ES-I3 (cell line): ENCODE data around the gene ELL.

Experiments
- H3K36me3 ChIP-seq: 2 replicates; pipeline ENCODE4 v1.6.1; 2013; ENCODE audit warnings: mild to moderate bottlenecking, low read length, control low read depth, moderate library complexity; ENCODE audit not compliant: insufficient read depth
- H3K4me1 ChIP-seq: 2 replicates; pipeline ENCODE4 v1.6.1; 2013; ENCODE audit warnings: mild to moderate bottlenecking, control low read depth, low read length; ENCODE audit not compliant: insufficient read depth
- H3K9ac ChIP-seq: 2 replicates; pipeline ENCODE4 v1.6.1; 2013; ENCODE audit warnings: low read depth, mild to moderate bottlenecking, low read length, moderate library complexity
- H3K9me3 ChIP-seq: 2 replicates; pipeline ENCODE4 v1.6.1; 2013; ENCODE audit warnings: mild to moderate bottlenecking, low read length, moderate library complexity; ENCODE audit not compliant: control insufficient read depth, insufficient read depth

Gene ELL

DNA sequence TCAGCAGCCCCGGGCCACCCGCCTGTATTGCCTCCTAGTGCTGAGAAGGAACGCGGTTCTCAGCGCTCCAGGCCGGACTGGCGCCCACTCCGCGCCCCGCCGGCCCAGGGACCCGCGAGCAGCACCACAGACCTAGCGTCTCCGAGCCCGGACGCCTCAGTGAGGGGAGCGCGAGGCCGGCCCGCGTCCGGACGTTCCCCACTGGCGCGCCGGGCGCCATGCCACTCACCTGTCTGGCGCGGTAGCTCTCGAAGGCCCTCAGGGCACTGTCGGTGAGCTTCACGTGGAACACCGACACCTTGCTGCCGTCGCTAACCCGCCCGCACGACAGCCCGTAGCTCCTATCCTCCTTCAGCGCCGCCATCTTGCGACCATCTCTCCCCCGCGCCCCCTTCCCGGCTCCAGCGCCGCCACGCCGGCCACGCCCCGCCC, at the start of gene ELL:
Gene ELL (minus strand): TSS at position 379 of the 432 bp plus-strand sequence. CDS start 15 bp downstream, at position 364.
- H3K36me3 ChIP-seq = no peaks in the 10 kb centered on the region
- H3K9ac ChIP-seq = peak within 1 kb of the TSS; percentile 75
- H3K4me1 ChIP-seq = peaks cover 3% of the 10 kb centered on the region; the same call in 1 of the 2 replicates
- no peaks in the 10 kb centered on the region for H3K9me3 ChIP-seq

GRCh38 chr19:18568367-18568766, 46.5 kb upstream of the ELL start:
- peaks cover 17% of the 10 kb centered on the region for H3K36me3 ChIP-seq
- no peaks in the 10 kb centered on the region; the same call in 1 of the 2 replicates for H3K4me1 ChIP-seq
- H3K9me3 ChIP-seq = no peaks in the 10 kb centered on the region
- H3K9ac ChIP-seq = no peak overlapping the region

DNA sequence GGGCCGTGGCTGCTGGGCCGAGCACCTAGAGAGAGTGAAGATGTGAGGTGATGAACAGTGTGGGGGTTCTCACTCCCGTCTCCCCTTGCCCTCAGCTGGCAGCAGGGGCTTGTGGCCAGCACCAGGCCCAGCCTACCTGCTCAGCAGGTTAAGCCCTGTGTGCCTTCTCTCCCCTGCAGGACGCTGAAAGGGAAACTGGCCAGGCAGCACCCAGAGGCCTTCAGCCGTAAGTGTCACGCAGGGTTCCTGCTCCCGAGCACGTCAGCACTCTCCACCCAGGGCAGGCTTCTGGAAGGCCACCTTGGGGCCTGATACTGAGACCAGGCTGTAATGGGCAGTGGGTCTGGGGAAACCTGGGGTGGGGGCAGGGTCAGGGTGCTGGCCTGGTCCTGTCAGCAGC, 45.1 kb upstream of the ELL start:
- no peaks in the 10 kb centered on the region for H3K4me1 ChIP-seq
- no peak overlapping the region for H3K9ac ChIP-seq
- no peaks in the 10 kb centered on the region for H3K9me3 ChIP-seq
- peaks cover 12% of the 10 kb centered on the region; the same call in 1 of the 2 replicates for H3K36me3 ChIP-seq

GRCh38 chr19:18562086-18562485, 40.2 kb upstream of the ELL start:
- no peaks in the 10 kb centered on the region for H3K9me3 ChIP-seq
- H3K4me1 ChIP-seq = no peaks in the 10 kb centered on the region
- peaks cover 15% of the 10 kb centered on the region; the same call in 1 of the 2 replicates for H3K36me3 ChIP-seq
- H3K9ac ChIP-seq = no peak overlapping the region

DNA sequence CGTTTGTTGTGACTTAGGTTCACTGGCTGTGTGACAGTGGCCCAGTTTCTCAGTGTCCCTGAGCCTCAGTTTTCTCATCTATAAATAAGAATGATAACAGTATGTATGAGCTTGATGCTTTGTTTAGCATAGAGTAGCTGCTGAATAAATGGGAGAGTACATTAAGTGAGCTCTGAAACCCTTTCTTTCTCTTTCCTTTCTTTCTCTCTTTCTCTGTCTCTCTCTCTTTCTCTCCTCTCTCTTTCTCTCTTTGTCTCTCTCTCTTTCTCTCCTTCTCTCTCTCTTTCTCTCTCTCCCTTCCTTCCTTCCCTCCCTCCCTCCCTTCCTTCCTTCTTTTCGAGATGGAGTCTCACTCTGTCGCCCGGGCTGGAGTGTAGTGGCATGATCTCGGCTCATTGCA, 37.8 kb upstream of the ELL start:
- Histone ChIP-seq H3K9me3 (no peaks in the 10 kb centered on the region), H3K9ac (no peak overlapping the region), H3K4me1 (no peaks in the 10 kb centered on the region), H3K36me3 (peaks cover 7% of the 10 kb centered on the region; the same call in 1 of the 2 replicates)

DNA sequence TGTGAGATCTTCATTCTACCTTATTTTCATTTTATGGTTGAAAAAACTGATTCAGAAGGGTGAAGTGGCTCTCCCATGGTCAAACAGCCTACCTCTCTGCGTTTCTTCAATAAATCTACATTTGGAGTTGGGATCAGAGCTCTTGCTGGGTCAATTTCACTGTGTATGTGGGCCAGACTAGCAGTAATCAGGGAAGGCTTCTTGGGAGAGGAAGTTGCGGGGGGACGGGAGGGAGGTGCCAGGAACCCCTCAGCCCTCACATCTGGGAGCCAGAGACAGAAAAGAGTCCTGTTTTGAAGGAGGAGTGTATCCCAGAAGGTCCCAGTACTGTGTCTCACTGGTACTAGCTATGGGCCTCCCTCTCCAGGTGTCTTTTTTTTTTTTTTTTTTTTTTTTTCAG, 36.7 kb upstream of the ELL start:
- Histone ChIP-seq H3K4me1 (no peaks in the 10 kb centered on the region), H3K9ac (peak overlapping the region; percentile 80), H3K36me3 (peaks cover 4% of the 10 kb centered on the region; the same call in 1 of the 2 replicates), H3K9me3 (no peaks in the 10 kb centered on the region)

DNA sequence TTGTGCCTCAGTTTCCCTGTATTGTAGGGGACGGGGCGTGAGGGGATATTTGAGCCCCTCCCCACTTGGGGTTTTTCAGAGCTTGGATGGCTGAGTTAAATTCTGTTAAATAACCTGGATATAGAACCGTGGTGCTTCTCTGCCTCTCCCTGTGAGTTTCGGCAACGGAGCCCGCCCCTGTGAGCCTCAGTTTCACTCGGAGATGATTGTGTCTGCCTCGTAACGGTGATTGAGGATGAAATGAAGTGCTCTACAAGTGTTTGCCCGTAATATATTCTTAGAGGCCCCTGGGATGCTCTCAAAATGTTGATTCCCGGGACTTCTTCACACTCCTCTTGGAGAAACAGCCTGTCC, 36.3 kb upstream of the ELL start:
- Histone ChIP-seq H3K4me1 (no peaks in the 10 kb centered on the region), H3K36me3 (peaks cover 4% of the 10 kb centered on the region; the same call in 1 of the 2 replicates), H3K9ac (peak overlapping the region; percentile 80), H3K9me3 (no peaks in the 10 kb centered on the region)

GRCh38 chr19:18557411-18558201, 35.7 kb upstream of the ELL start, which contains the start of gene KXD1:
TSS of gene KXD1 (plus strand) at chr19:18557870. CDS start at chr19:18562057, 4,187 bp downstream.
- peaks cover 4% of the 10 kb centered on the region; the same call in 1 of the 2 replicates for H3K36me3 ChIP-seq
- H3K9ac ChIP-seq = peak within 1 kb of the TSS; percentile 80

DNA sequence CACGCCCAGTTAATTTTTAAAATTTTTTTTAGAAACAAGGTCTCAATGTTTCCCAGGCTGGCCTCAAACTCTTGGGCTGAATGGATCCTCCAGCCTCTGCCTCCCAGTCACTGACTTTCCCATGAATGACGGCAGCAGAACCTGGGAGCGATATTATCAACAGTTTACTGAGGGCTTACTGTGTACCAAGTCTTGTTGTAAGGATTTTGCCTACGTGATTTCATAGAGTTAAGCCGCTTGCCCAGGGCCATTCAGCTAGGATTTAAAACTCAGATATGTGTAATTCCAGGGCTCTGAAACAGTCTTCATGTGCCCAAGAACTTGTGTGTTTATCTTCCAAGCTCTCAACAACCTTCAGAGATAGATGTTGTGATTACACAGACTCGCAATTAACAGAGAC, 29.8 kb upstream of the ELL start:
- Histone ChIP-seq H3K36me3 (no peaks in the 10 kb centered on the region), H3K9ac (no peak overlapping the region), H3K9me3 (no peaks in the 10 kb centered on the region), H3K4me1 (no peaks in the 10 kb centered on the region)

More at GRCh38 chr19:18557411-18558201, 35.7 kb upstream of the ELL start, which contains the start of gene KXD1:
- Histone ChIP-seq H3K9me3 (no peaks in the 10 kb centered on the region), H3K4me1 (no peaks in the 10 kb centered on the region)

GRCh38 chr19:18543814-18544475, 22.1 kb upstream of the ELL start:
- Histone ChIP-seq H3K4me1 (0 out of 2 replicates have a peak, but pooled peaks cover 5% of the 10 kb centered on the region), H3K9ac (peak overlapping the region; percentile 72), H3K9me3 (no peaks in the 10 kb centered on the region), H3K36me3 (peaks cover 6% of the 10 kb centered on the region; the same call in 1 of the 2 replicates)

DNA sequence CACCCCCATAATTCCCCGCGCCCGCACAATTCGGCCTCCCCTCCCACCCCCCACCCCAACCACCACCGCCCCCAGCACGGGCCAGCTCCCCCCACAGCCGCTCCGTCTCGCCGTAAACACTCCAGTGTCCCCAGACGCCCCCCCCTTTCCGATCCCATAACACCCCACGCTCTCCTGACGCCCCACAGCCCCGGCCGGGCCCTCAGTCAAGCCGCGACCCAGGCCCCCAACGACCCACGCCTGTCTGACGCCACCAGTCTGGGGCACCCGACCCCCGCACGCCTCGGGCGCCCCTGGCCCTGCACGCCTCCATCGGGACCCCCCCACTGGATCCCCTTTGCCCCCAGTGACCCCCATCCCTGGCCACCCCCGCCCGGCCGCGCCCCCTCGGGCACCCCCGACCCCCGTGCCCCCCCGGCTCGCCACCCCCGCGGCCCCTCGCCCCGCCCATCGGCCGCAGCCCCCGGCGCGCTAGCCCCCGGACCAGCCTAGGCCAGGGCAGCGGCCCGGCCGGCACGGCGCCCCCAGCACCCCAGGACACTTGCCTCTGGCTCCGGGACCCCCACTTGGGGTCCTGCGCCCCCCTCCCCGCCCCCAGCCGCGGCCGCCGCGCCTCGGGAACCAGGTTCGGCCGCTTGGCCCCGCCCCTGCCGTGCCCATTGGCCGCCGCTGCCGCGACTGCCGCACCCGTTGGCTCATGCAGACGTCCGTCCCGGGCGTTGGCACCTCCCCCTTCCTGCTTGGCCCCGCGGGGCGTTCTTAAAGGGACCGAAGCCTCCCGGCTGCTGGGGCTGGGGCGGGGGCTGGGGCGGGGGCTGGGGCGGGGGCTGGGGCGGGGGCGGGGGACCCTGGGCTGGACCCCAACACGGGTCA, 21.3 kb upstream of the ELL start, which contains the start of gene FKBP8:
Gene FKBP8 (minus strand): TSS at position 633 of the 873 bp plus-strand sequence. CDS start 1,603 bp downstream, outside the sequence.
- Histone ChIP-seq H3K9ac (peak within 1 kb of the TSS; percentile 72), H3K36me3 (peaks cover 6% of the 10 kb centered on the region; the same call in 1 of the 2 replicates), H3K4me1 (0 out of 2 replicates have a peak, but pooled peaks cover 5% of the 10 kb centered on the region), H3K9me3 (no peaks in the 10 kb centered on the region)

- Histone ChIP-seq H3K36me3 (peaks cover 6% of the 10 kb centered on the region; the same call in 1 of the 2 replicates), H3K4me1 (0 out of 2 replicates have a peak, but pooled peaks cover 5% of the 10 kb centered on the region), H3K9me3 (no peaks in the 10 kb centered on the region), H3K9ac (peak overlapping the region; percentile 68)
These were observed 20.4 kb upstream of the ELL start for GRCh38 chr19:18541992-18542940.
